HCT116 (cell line): Measurements from ENCODE around the gene DAPK3. TPM values are rescaled to one million over a fixed set of nuclear protein-coding genes. Genes with fewer than 3 reads are reported as not detected.

Experiments used
- ATAC-seq: fragments of 200-7000 bp; cut with Tn5 transposase; 2 replicates; pipeline ENCODE4 v1.9.1; 2020; ENCODE audit warnings: mild to moderate bottlenecking, moderate library complexity
- BruUV-seq: library from RNA; stranded (reverse); fragments of 400-500 nt; replicated peaks from 2 replicates; lab custom pipeline; 2021; lab: Mats Ljungman, UMichigan
- CTCF ChIA-PET: fragments of 300-600 bp; sonication (Branson Sonifier 250); formaldehyde crosslinking; loops from one replicate; lab custom pipeline; 2021; ENCODE audit warnings: antibody characterized with exemption; lab: Charles Lee
- POLR2A ChIA-PET: fragments of 300-600, 350-600 bp; sonication (Branson Sonifier 250); formaldehyde crosslinking; loops from one replicate; lab custom pipeline; 2021; ENCODE audit warnings: antibody characterized with exemption; lab: Charles Lee
- RAD21 ChIA-PET, 2 experiments: fragments of 300-600 bp; sonication (Branson Sonifier 250); formaldehyde crosslinking; loops; one replicate each; lab custom pipeline; 2023; ENCODE audit warnings: low total read pairs in 2 of 2; ENCODE audit not compliant: uncharacterized antibody in 2 of 2, unreplicated experiment in 2 of 2, low non-redundant PET in 1 of 2; lab: Charles Lee
- DNase-seq: peaks from one replicate; pipeline ENCODE4 v3.0.0-alpha.2; 2010; ENCODE audit warnings: low read depth, low spot score
- H2AFZ ChIP-seq: fragments of 200-600 bp; shearing (Covaris generic), sonication (generic); 2 replicates; pipeline ENCODE4 v1.6.1; 2017; ENCODE audit warnings: low read depth, mixed run types, mixed read lengths, antibody characterized with exemption, low read length; ENCODE audit not compliant: poor library complexity, severe bottlenecking
- H3K27ac ChIP-seq: 2 replicates; pipeline ENCODE4 v1.5.1; 2012; ENCODE audit warnings: low read depth, low read length
- H3K27me3 ChIP-seq: fragments of 200-600 bp; sonication (generic); 2 replicates; pipeline ENCODE4 v1.6.1; 2016; ENCODE audit warnings: mixed run types, low read length, mixed read lengths; ENCODE audit not compliant: insufficient read depth
- H3K36me3 ChIP-seq, 2 experiments: fragments of 200-500 bp in 1 of 2; fragments of 200-600 bp in 1 of 2; sonication (Bioruptor generic) in 1 of 2; sonication (generic) in 1 of 2; 2 replicates each; pipeline versions ENCODE4 v1.5.1 to v1.6.1; 2014 to 2016; ENCODE audit warnings: low read length in 2 of 2, inconsistent platforms in 1 of 2, mixed read lengths in 1 of 2, mixed run types in 1 of 2; ENCODE audit not compliant: insufficient read depth in 2 of 2, control insufficient read depth in 1 of 2
- H3K4me1 ChIP-seq, 2 experiments: fragments of 200-600 bp in 1 of 2; sonication (generic) in 1 of 2; 2 replicates each; pipeline versions ENCODE4 v1.5.1 to v1.6.1; 2012 to 2017; ENCODE audit warnings: low read length in 2 of 2, inconsistent platforms in 1 of 2, mild to moderate bottlenecking in 1 of 2, mixed read lengths in 1 of 2, mixed run types in 1 of 2, moderate library complexity in 1 of 2; ENCODE audit not compliant: insufficient read depth in 2 of 2, control insufficient read depth in 1 of 2
- H3K4me2 ChIP-seq: fragments of 200-600 bp; sonication (generic); 2 replicates; pipeline ENCODE4 v1.6.1; 2017; ENCODE audit warnings: mixed run types, low read length, mixed read lengths
- H3K4me3 ChIP-seq, 2 experiments: fragments of 200-600 bp in 1 of 2; sonication (generic) in 1 of 2; replicated peaks in 1 of 2; 2 replicates each; pipeline ENCODE4 v1.5.1; 2011 to 2016; ENCODE audit warnings: low read length in 2 of 2, control low read depth in 1 of 2, low read depth in 1 of 2, mild to moderate bottlenecking in 1 of 2, mixed read lengths in 1 of 2, mixed run types in 1 of 2
- H3K79me2 ChIP-seq: fragments of 200-600 bp; sonication (generic); 2 replicates; pipeline ENCODE4 v1.6.1; 2017; ENCODE audit warnings: mild to moderate bottlenecking, mixed run types, low read length, moderate library complexity, mixed read lengths; ENCODE audit not compliant: insufficient read depth
- H3K9ac ChIP-seq: fragments of 200-600 bp; sonication (generic); 2 replicates; pipeline ENCODE4 v1.6.1; 2016; ENCODE audit warnings: low read length, mixed read lengths
- H3K9me2 ChIP-seq: fragments of 200-600 bp; sonication (generic), shearing (Covaris generic); 2 replicates; pipeline ENCODE4 v1.6.1; 2017; ENCODE audit warnings: mixed run types, mild to moderate bottlenecking, moderate library complexity; ENCODE audit not compliant: insufficient read depth
- H3K9me3 ChIP-seq, 2 experiments: fragments of 200-500 bp in 1 of 2; fragments of 200-600 bp in 1 of 2; sonication (Bioruptor generic) in 1 of 2; sonication (generic) in 1 of 2; 2 replicates each; pipeline ENCODE4 v1.6.1; 2014 to 2017; ENCODE audit warnings: low read length in 2 of 2, mixed read lengths in 2 of 2, inconsistent platforms in 1 of 2, low read depth in 1 of 2, mild to moderate bottlenecking in 1 of 2, mixed run types in 1 of 2, moderate library complexity in 1 of 2; ENCODE audit not compliant: control insufficient read depth in 1 of 2, insufficient read depth in 1 of 2
- H4K20me1 ChIP-seq: fragments of 200-600 bp; sonication (generic), shearing (Covaris generic); 2 replicates; pipeline ENCODE4 v1.6.1; 2017; ENCODE audit warnings: mixed run types, mild to moderate bottlenecking, moderate library complexity; ENCODE audit not compliant: insufficient read depth
- CBX3 ChIP-seq: IDR thresholded peaks from 2 replicates; pipeline ENCODE4 v1.6.1; 2012; ENCODE audit warnings: low read depth
- EZH2 ChIP-seq: fragments of 200-600 bp; sonication (generic); IDR thresholded peaks from 2 replicates; pipeline ENCODE4 v1.6.1; 2017; ENCODE audit warnings: antibody characterized with exemption, mixed run types
- POLR2A ChIP-seq: IDR thresholded peaks from 2 replicates; pipeline ENCODE4 v1.7.0; 2011; ENCODE audit warnings: borderline replicate concordance; ENCODE audit not compliant: insufficient read depth, insufficient read length; ENCODE audit errors: extremely low read depth
- intact Hi-C: fragments of 100-400 bp; cut with micrococcal nuclease; formaldehyde crosslinking; loops from 2 replicates; pipeline ENCODE4 v1.10.0; 2022
- total RNA-seq: library from RNA; stranded (reverse); gene quantifications from one replicate; pipeline ENCODE4 v1.2.1, GENCODE V29; 2021; ENCODE audit not compliant: unreplicated experiment
- TF ChIP-seq, protein P1 (sequence below): IDR thresholded peaks from 2 replicates; pipeline ENCODE4 v1.6.1; 2011; ENCODE audit warnings: mild to moderate bottlenecking, low read length, moderate library complexity; ENCODE audit not compliant: insufficient replicate concordance; ENCODE audit errors: extremely low read depth

The DAPK3 gene
- total RNA-seq, 1 experiment from 2014 or later: 54.8 TPM

GRCh38 chr19:3936506-3937442 is 34.1 kb downstream of the DAPK3 start:
- Histone ChIP-seq H2AFZ (no peak overlapping the region), H3K4me2 (no peak overlapping the region), H3K27me3 (no peaks in the 10 kb centered on the region), H3K36me3 (no peaks in the 10 kb centered on the region), H3K79me2 (no peaks in the 10 kb centered on the region), H4K20me1 (no peaks in the 10 kb centered on the region), H3K4me3 (no peak overlapping the region), H3K9ac (no peak overlapping the region), H3K27ac (no peak overlapping the region), H3K9me3 (no peaks in the 10 kb centered on the region), H3K4me1 (no peaks in the 10 kb centered on the region), H3K9me2 (no peaks in the 10 kb centered on the region)
- TF ChIP-seq EZH2 (no peak), CBX3 (no peak), POLR2A (no peak)
- TF ChIP-seq, protein P1, sequence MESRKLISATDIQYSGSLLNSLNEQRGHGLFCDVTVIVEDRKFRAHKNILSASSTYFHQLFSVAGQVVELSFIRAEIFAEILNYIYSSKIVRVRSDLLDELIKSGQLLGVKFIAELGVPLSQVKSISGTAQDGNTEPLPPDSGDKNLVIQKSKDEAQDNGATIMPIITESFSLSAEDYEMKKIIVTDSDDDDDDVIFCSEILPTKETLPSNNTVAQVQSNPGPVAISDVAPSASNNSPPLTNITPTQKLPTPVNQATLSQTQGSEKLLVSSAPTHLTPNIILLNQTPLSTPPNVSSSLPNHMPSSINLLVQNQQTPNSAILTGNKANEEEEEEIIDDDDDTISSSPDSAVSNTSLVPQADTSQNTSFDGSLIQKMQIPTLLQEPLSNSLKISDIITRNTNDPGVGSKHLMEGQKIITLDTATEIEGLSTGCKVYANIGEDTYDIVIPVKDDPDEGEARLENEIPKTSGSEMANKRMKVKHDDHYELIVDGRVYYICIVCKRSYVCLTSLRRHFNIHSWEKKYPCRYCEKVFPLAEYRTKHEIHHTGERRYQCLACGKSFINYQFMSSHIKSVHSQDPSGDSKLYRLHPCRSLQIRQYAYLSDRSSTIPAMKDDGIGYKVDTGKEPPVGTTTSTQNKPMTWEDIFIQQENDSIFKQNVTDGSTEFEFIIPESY: no peak
- CTCF ChIA-PET: no interaction called here
- ATAC-seq: no peak
- POLR2A ChIA-PET: no interaction called here
- RAD21 ChIA-PET: no interaction called here
- intact Hi-C loops: no loop called here
- no peak for DNase-seq
- no TSS peak for BruUV-seq
